HepG2 (cell line): Measurements from ENCODE around the gene ALKBH2.

Source experiments
- TCF7L2 ChIP-seq: IDR thresholded peaks from 2 replicates; pipeline ENCODE4 v1.6.1; 2011; ENCODE audit warnings: mild to moderate bottlenecking, low read depth, low read length, moderate library complexity
- ZNF317 ChIP-seq: sonication (generic); formaldehyde crosslinking; IDR thresholded peaks from 2 replicates; pipeline ENCODE4 v1.5.0; 2020; ENCODE audit warnings: mild to moderate bottlenecking, missing genetic modification reagents
- ZNF619 ChIP-seq: sonication (generic); formaldehyde crosslinking; IDR thresholded peaks from 2 replicates; pipeline ENCODE4 v1.4.0; 2020; ENCODE audit warnings: mild to moderate bottlenecking, missing genetic modification reagents

DNA sequence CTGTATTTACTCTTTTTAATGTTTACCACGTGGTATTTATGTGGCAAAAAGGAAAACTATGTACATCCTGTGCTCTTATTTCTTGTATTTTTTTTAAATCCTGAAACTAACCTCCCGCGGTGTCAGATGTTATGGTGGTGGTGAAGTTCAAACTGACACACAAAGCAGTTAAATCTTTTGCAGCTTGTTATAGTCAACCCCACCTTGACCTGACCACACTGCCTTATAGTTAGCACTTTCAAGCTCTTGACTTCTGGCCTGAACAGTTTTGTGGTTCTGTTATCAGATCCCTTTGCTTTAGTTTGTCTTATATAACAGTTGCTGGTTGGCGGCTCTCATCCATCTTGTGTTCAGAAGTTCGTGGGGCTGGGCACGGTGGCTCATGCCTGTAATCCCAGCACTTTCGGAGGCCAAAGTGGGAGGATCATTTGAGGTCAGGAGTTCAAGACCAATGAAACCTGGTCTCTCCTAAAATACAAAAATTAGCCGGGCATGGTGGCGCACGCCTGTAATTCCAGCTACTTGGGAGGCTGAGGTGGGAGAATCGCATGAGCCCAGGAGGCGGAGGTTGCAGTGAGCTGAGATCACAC lies 6.3 kb upstream of the ALKBH2 start:
- TF ChIP-seq ZNF619 (CRISPR knock-in tag), result no peak
- TF ChIP-seq TCF7L2, result no peak
- no peak for TF ChIP-seq ZNF317
